SK-N-SH (cell line): ENCODE measurements around the gene RNF111.

Source experiments
- EP300 ChIP-seq, 2 experiments: IDR thresholded peaks; 2 replicates each; pipeline versions ENCODE4 v1.4.0 to v1.6.1; 2012; ENCODE audit warnings: borderline replicate concordance in 1 of 2, low read depth in 1 of 2, low read length in 1 of 2
- EZH2phosphoT487 ChIP-seq: fragments of 200-600 bp; sonication (generic); IDR thresholded peaks from 2 replicates; pipeline ENCODE4 v1.6.1; 2017; ENCODE audit warnings: low read depth, mixed run types, mild to moderate bottlenecking, antibody characterized with exemption, moderate library complexity, borderline replicate concordance
- GABPA ChIP-seq: IDR thresholded peaks from 2 replicates; pipeline ENCODE4 v1.4.0; 2012; ENCODE audit warnings: low read depth, mild to moderate bottlenecking
- GATA2 ChIP-seq: sonication (generic); formaldehyde crosslinking; IDR thresholded peaks from 2 replicates; pipeline ENCODE4 v1.5.0; 2020; ENCODE audit warnings: mild to moderate bottlenecking, missing genetic modification reagents
- POLR2AphosphoS5 ChIP-seq: IDR thresholded peaks from 2 replicates; pipeline ENCODE4 v1.6.1; 2012; ENCODE audit warnings: low read depth, low read length
- RAD21 ChIP-seq: IDR thresholded peaks from 2 replicates; pipeline ENCODE4 v1.6.1; 2012; ENCODE audit warnings: mild to moderate bottlenecking, low read length
- RCOR1 ChIP-seq: fragments of 150-350 bp; IDR thresholded peaks from 2 replicates; pipeline ENCODE4 v1.6.1; 2017; ENCODE audit warnings: antibody characterized with exemption, low read length
- REST ChIP-seq: IDR thresholded peaks from 2 replicates; pipeline ENCODE4 v1.6.1; 2012; ENCODE audit warnings: mild to moderate bottlenecking, low read depth, low read length, moderate library complexity
- RXRA ChIP-seq: IDR thresholded peaks from 2 replicates; pipeline ENCODE4 v1.4.0; 2012; ENCODE audit warnings: low read depth, mild to moderate bottlenecking, borderline replicate concordance
- SIN3A ChIP-seq: IDR thresholded peaks from 2 replicates; pipeline ENCODE4 v1.6.1; 2012; ENCODE audit warnings: low read depth, mild to moderate bottlenecking, low read length, moderate library complexity, borderline replicate concordance
- TEAD4 ChIP-seq: IDR thresholded peaks from 2 replicates; pipeline ENCODE4 v1.4.0; 2012; ENCODE audit warnings: mild to moderate bottlenecking, borderline replicate concordance; ENCODE audit not compliant: insufficient read depth
- USF2 ChIP-seq: fragments of 150-350 bp; IDR thresholded peaks from 2 replicates; pipeline ENCODE4 v1.6.1; 2017; ENCODE audit warnings: antibody characterized with exemption, low read length, low read depth, borderline replicate concordance
- YY1 ChIP-seq: IDR thresholded peaks from 2 replicates; pipeline ENCODE4 v1.4.0; 2012; ENCODE audit warnings: low read depth, mild to moderate bottlenecking
- TF ChIP-seq, protein P1 (sequence below): fragments of 200-600 bp; sonication (generic); IDR thresholded peaks from 2 replicates; pipeline ENCODE4 v1.6.1; 2017; ENCODE audit warnings: antibody characterized with exemption, mild to moderate bottlenecking, moderate library complexity

DNA sequence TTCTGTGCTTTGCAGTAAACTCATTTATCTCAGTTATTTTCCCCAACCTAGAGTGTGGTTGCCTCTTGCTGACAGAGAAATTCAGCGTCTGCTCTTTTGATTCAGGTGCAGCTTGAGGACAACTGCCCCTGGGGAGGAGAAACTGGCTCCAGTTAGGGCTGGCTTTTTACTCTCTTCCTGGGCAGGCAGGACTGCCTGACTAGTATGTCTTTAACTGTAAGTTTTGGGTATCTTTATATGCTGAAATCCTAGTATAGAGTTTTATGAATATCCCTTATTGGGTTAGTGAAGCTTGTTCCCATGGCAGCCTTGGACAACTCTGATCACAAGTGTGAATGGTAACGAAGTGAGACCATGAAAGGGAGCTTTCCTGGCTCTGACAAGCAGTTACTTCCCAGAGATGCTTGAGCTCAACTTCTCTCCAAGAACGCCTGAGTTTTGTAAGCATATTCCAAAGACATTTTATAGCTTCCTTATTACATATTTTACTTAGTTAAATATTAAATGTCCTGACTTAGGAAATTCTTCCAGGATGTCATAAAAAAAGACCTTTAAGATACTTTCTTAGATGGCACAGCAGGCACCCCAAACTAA, 144.6 kb downstream of the RNF111 start:
- TF ChIP-seq POLR2AphosphoS5 (no peak), RAD21 (no peak), REST (no peak), YY1 (no peak), GATA2 (CRISPR knock-in tag) (no peak), GABPA (no peak), TEAD4 (no peak), EZH2phosphoT487 (no peak), RCOR1 (no peak), EP300 (IDR thresholded peaks at IDR 0.05; ENCODE audit: borderline replicate concordance in 1 of 2, low read depth in 1 of 2, low read length in 1 of 2) (no peak), RXRA (no peak), SIN3A (no peak), USF2 (no peak)
- TF ChIP-seq, protein P1, sequence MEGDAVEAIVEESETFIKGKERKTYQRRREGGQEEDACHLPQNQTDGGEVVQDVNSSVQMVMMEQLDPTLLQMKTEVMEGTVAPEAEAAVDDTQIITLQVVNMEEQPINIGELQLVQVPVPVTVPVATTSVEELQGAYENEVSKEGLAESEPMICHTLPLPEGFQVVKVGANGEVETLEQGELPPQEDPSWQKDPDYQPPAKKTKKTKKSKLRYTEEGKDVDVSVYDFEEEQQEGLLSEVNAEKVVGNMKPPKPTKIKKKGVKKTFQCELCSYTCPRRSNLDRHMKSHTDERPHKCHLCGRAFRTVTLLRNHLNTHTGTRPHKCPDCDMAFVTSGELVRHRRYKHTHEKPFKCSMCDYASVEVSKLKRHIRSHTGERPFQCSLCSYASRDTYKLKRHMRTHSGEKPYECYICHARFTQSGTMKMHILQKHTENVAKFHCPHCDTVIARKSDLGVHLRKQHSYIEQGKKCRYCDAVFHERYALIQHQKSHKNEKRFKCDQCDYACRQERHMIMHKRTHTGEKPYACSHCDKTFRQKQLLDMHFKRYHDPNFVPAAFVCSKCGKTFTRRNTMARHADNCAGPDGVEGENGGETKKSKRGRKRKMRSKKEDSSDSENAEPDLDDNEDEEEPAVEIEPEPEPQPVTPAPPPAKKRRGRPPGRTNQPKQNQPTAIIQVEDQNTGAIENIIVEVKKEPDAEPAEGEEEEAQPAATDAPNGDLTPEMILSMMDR, result no peak
